SU-DHL-6 (cell line): Measurements from ENCODE around the gene PCDH18.

Source experiments
- CTCF ChIP-seq: fragments of 200-600 bp; sonication (generic); IDR thresholded peaks from one replicate; pipeline ENCODE4 v1.5.1; 2017; ENCODE audit warnings: antibody characterized with exemption, mild to moderate bottlenecking, low read length, moderate library complexity; ENCODE audit not compliant: insufficient read depth, poor library complexity, severe bottlenecking
- EZH2phosphoT487 ChIP-seq: fragments of 200-600 bp; sonication (generic), shearing (Covaris generic); conservative IDR thresholded peaks from 2 replicates; pipeline ENCODE4 v1.6.1; 2018; ENCODE audit warnings: mild to moderate bottlenecking, antibody characterized with exemption, low read length, moderate library complexity, mixed read lengths

- TF ChIP-seq CTCF, result no peak
- TF ChIP-seq EZH2phosphoT487, result no peak
Measured at GRCh38 chr4:137538526-137538925, 6.2 kb upstream of the PCDH18 start.
